Transverse colon (tissue), 3 donors: ENCODE results near the gene CCL11.

ENCODE experiments used
- CTCF ChIP-seq, 5 experiments: fragments of 200-600 bp in 3 of 5; fragments of 450-650 bp in 2 of 5; sonication (generic) in 3 of 5; IDR thresholded peaks; 1 replicate in 2 of 5; 2 replicates in 3 of 5; pipeline ENCODE4 v1.5.1; 2016 to 2017; ENCODE audit warnings: antibody characterized with exemption in 5 of 5, inconsistent platforms in 3 of 5, mild to moderate bottlenecking in 2 of 5, moderate library complexity in 1 of 5
- POLR2A ChIP-seq: fragments of 450-650 bp; IDR thresholded peaks from one replicate; pipeline ENCODE4 v1.6.1; 2016; ENCODE audit warnings: antibody characterized with exemption, mild to moderate bottlenecking, moderate library complexity

GRCh38 chr17:34249061-34249460, 36.5 kb upstream of the CCL11 start:
- TF ChIP-seq POLR2A (no peak), CTCF (IDR thresholded peaks at IDR 0.05) (no peak)
